HG02938 (cell line): ENCODE results near the gene MYCN.
"Not testable (repeated sequence)": the region's sequence is repeated elsewhere in the genome, so short reads cannot be mapped to it uniquely, and the experiment has no call there.

Source experiments
- ATAC-seq: cut with Tn5 transposase; IDR thresholded peaks from one replicate; pipeline ENCODE4 v1.9.1; 2021; ENCODE audit warnings: mild to moderate bottlenecking, moderate library complexity; ENCODE audit not compliant: unreplicated experiment

The MYCN gene

GRCh38 chr2:15939854-15940660 is at the start of gene MYCN:
TSS of gene MYCN (plus strand) at chr2:15940550. CDS start at chr2:15942065, 1,515 bp downstream.
- ATAC-seq = no peak

- no peak for ATAC-seq
Measured at GRCh38 chr2:15890936-15891905, 49.1 kb upstream of the MYCN start.

GRCh38 chr2:15892151-15892880 is 48.0 kb upstream of the MYCN start:
- ATAC-seq = no peak

GRCh38 chr2:15893085-15893484 is 47.3 kb upstream of the MYCN start:
- ATAC-seq = no peak

- no peak for ATAC-seq
Measured at GRCh38 chr2:15893689-15894480, 46.5 kb upstream of the MYCN start.

- no peak for ATAC-seq
Measured at GRCh38 chr2:15894481-15895144, 45.7 kb upstream of the MYCN start.

- no peak for ATAC-seq
Measured at GRCh38 chr2:15895615-15896469, 44.5 kb upstream of the MYCN start.

- ATAC-seq = no peak
Measured at GRCh38 chr2:15896859-15897258, 43.5 kb upstream of the MYCN start.

GRCh38 chr2:15897431-15898098 is 42.8 kb upstream of the MYCN start:
- no peak for ATAC-seq

GRCh38 chr2:15899327-15899612 is 41.1 kb upstream of the MYCN start:
- no peak for ATAC-seq

- no peak for ATAC-seq
Measured at GRCh38 chr2:15899751-15900493, 40.4 kb upstream of the MYCN start.

- no peak for ATAC-seq
Measured at GRCh38 chr2:15901095-15901807, 39.1 kb upstream of the MYCN start.

- no peak for ATAC-seq
Measured at GRCh38 chr2:15901808-15902130, 38.6 kb upstream of the MYCN start.

GRCh38 chr2:15903910-15904309 is 36.4 kb upstream of the MYCN start:
- not testable (repeated sequence) for ATAC-seq

GRCh38 chr2:15905267-15905645 is 35.1 kb upstream of the MYCN start:
- ATAC-seq = no peak

GRCh38 chr2:15905986-15906491 is 34.3 kb upstream of the MYCN start:
- ATAC-seq = no peak

GRCh38 chr2:15906778-15907177 is 33.6 kb upstream of the MYCN start:
- ATAC-seq = no peak
